ENCODE results near the gene EEF1AKMT3.
"Not testable (repeated sequence)": the region's sequence is repeated elsewhere in the genome, so short reads cannot be mapped to it uniquely, and the experiment has no call there.

Gene EEF1AKMT3

GRCh38 chr12:57795354-57795753, 22.9 kb downstream of the EEF1AKMT3 start:
- DNase-seq, result no peak

DNA sequence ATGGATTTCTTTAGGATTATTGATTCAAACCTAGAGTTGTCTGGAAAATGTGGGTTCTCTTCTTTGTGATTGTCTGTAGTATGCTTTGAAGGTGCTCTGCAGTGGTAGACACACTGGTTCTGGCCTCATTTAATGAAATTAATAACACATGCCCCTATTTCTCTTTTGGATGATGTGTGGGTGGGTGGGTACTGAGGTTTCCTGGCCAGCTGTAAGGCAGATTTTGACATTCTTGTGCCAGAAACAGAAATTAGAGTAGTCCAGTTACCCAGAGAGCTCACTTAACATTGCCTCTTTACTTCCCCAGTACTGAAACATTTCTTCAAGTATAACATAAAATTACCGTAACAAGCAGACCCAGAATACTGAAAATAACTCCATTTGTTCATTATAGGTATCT, 24.6 kb downstream of the EEF1AKMT3 start:
- DNase-seq, result no peak

DNA sequence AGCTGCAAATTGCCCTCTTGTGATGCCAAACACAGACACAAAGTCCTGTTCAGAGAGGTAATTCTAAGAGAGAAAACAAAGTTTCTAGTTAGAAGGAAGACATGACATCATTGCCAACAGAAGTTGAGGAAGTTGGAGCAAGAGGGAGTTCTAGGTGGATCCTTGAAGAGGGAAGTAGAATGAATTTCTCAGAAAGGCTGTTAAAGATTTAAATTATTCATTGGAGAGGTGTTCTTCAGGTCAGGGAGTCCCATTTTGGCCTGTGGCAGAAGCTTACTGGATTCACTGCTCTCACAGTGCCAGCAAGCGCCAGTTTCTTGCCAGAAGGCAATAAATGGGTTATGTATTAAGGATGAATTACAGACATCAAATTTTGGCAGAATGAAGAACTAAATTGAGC, 25.5 kb downstream of the EEF1AKMT3 start:
- no peak for DNase-seq

DNA sequence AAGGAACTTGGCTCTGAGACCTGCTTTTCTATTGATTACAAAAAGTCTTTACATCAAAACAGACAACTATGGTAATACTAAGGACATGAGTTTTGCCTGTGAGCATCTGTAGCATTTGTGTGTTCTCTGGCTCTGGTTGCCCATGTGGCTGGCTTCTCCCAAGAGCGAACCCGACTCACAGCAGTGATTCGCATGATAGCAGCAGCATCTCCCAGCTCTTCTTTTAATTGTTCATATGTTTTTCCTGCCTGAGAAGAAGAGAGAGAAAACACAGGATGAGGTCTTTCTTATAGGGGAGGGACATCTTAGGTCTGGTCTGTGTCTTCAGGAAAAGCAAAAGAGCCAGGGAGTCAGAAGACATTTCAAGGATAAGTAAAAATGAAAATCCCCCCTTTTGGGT, 28.6 kb downstream of the EEF1AKMT3 start:
- DNase-seq, result no peak

DNA sequence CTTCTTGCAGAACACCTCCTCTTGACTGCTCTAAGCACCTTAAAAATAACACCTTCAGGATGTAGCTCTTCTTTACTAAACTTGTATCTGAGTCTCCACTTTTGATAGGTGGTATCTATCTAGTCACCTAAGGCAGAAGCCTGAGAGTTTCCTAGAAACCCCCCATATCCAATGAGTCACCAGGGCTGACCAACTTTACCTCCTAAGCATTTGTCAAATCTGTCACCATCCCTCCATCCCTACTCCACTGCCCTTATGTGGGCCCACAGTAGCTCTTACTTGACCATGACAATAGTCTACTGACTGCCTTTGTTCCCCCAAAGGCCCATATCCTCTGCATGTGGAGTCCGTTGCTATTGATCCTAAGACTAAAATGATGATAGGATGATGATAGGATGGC, 30.2 kb downstream of the EEF1AKMT3 start:
- DNase-seq, result no peak

GRCh38 chr12:57803319-57803893, 31.0 kb downstream of the EEF1AKMT3 start:
- DNase-seq, result no peak

DNA sequence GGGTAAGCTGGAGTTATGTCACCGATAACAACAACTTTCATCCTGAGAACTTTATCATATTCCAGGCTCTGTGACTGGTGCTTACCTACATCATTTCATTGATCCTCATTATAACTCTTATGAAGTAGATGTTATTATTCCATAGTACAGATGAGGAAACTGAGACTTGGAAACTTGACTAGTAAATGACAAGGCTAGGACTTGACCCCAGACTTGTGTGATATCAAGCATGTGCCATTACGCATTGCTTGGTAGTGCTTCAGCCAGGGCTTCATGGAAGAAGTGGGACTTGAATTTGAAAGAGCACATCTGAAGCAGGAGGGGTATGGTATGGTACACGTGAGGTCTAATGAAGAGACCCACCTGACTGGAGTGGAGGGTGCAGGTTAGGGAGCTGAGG, 34.3 kb downstream of the EEF1AKMT3 start:
- DNase-seq, result no peak

DNA sequence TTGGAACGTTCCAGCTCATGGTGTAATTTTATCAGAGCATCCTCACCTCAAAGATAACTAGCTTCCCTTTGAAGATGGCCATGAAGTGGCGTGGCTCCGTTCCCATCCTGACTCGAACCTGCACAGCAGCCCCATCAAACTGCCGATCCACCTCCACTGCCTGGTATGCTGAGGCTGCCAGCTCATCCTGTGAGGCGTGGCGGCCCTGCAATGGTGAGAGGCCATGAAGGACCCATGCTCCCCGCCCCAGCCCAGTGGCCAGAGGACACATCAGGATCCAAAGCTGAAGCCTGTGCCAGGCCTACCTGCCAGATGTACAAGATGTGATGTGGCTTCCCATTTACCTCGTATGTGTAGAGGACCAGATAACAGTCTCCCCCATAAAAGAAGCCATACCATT, 34.9 kb downstream of the EEF1AKMT3 start:
- no peak for DNase-seq

DNA sequence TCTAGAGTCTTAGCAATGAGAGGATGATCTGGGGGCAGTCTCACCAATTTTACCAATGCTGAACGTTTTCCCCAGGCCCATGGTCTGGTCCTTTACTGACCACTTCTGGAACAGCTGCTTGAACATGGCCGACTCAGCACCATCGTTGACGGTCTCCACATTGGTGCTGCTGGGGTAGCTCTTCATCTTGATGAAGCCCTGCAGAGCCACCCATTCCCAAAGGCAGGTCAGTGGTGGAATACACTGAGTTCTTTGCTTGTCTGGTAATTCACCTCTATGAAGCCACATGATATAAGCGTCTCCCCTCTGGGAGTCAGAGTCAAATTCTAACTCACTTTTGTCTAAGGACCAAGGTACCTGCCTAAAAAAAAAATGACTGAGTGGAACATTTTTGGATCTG, 35.9 kb downstream of the EEF1AKMT3 start:
- no peak for DNase-seq

DNA sequence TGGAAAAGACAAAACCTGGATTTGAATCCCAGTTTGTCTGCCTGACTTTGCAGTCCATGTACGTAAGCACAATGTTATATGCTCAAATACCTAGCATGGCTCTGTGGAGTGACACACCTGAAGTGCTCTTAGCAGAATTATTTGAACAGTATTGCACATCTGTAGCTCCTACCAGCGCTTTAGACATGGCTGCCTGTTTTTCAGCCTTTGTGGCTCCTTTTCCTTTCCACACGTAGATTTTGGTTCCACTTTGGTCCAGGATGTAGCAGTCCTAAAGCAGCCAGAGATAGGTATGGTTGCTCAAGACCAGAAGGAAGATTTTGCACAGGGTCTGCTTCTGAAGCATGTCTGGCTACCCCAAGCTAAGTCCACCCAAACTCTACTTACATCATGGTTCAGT, 37.0 kb downstream of the EEF1AKMT3 start:
- DNase-seq, result no peak

DNA sequence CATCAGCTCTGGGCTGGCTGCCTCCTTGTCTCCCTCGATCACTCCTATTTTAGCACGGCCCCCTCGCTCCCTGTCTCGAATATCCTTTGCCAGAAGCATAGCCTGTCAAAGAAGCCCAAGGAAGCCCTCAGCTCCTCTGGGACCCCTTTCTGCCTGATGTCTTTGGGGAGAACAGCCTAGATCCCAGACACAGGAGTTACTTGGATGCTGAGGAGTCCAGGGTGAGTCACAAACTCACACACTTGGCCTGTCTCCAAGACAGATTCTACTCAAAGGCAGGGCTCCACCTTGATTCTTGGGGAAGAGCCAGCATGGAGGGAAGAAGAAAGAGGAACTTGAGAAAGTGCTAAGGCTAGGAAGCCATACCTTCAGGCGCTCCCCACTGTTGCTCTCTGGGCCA, 38.0 kb downstream of the EEF1AKMT3 start:
- no peak for DNase-seq

DNA sequence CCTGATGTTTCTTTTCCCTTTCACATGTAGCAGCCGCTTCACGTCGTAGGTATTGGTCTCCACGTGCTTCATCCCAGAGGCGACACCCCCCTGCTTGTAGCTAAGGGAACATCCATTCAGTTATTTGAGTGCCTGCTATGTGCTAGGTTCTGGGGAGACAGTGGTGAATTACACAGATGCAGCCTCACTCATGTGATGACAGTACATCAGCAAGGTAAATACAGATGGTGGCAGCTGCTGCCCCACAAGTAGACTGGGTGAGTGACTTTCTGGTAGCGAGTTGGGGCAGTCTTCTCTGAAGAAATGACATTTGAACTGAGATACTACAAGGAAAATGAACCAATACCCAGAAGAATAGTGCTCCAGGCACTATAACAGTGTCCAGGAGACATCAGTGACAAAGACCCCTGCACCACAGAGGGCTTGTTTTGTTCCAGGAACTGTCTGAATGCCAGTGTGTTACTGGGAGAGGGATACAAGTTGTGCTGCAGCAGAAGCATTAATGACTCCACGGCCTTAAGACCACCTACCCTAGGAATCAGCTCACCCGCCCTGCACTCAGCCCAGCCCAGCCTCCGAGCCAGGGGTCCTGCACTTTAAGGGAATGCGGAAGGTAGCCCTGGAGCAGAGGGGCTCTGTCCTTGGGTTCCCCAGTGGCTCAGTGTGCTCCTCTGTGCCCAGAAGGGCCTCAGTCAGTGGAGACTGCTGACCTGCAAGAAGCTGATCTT, 38.8 kb downstream of the EEF1AKMT3 start:
- DNase-seq, result no peak

DNA sequence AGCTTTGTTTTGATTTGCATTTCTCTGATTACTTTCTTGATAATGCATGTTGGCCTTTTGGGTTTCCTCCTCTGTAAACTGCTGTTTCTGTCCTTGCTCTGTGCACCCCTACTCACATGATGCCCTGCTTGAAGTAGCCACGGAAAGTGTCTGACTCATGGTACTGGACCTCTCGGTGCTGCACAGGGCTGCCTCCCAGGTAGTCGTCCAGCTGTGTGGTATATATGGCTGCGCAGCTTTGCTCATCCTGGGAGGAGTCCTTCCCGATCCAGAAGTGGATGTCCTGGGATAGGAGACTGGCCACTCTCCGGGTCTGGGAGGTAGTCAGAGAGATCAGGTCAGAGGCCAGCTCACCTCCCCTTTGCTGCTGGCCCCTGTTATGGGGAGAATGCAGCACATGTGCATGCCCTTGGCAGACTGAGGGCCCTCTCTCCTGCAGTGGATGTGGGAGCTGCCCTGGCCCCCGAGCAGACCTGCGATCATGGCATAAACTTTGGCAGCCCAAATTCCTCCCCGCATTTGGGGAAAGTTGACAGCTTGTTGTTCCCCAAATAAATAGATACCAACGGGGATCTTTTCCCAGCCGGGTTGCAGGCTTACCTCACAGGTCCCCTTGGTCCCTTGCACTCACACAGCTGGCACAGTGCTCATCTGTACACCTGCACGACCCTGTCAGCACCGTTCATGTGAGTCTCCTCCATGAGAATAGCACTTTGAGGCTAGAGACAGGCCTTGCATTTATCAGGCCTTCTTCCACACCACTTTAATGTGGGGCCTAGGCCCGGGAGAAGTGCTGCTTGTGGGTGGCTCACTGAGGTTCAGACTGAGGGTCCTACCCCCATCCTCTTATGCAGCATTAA, 40.9 kb downstream of the EEF1AKMT3 start:
- no peak for DNase-seq

GRCh38 chr12:57813971-57814772, 41.8 kb downstream of the EEF1AKMT3 start:
- DNase-seq, result no peak

DNA sequence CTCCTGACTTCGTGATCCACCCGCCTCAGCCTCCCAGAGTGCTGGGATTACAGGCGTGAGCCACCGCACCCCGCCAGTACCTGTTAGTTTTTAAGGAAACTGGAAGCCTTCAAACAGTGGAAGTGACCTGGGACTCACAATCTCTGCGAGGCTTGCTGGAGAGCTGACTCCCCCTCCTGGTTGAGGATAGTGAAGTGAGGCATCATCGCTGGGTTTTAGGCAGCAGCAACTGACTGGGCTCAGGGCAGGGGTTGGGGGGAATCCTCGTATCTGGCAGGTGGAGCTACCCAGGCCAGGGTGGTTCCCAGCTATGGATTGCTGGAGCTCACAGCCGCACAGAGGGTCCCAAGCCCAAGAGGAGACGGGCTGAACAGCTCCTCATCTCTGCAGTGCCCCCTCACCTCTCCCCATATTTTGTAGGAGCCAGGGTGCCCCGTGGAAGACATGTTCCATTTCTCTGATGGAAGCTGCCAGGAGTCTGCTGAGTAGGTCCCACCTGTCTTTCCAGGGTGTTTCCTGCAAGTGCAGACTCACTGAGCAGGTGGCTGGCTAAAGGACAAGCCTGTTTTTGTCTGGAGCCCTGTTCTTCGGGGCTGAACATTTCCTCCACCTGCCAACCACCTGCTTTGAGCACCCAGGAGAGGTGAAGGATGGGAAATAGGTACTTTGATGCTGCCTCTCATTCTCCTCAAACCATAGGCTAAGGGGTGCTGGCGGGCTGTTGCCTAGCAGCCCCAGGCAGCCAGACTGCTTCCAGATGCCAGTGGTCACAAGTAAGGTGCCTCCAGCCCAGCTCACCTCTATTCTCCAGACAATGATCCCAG, 43.0 kb downstream of the EEF1AKMT3 start:
- DNase-seq, result no peak

DNA sequence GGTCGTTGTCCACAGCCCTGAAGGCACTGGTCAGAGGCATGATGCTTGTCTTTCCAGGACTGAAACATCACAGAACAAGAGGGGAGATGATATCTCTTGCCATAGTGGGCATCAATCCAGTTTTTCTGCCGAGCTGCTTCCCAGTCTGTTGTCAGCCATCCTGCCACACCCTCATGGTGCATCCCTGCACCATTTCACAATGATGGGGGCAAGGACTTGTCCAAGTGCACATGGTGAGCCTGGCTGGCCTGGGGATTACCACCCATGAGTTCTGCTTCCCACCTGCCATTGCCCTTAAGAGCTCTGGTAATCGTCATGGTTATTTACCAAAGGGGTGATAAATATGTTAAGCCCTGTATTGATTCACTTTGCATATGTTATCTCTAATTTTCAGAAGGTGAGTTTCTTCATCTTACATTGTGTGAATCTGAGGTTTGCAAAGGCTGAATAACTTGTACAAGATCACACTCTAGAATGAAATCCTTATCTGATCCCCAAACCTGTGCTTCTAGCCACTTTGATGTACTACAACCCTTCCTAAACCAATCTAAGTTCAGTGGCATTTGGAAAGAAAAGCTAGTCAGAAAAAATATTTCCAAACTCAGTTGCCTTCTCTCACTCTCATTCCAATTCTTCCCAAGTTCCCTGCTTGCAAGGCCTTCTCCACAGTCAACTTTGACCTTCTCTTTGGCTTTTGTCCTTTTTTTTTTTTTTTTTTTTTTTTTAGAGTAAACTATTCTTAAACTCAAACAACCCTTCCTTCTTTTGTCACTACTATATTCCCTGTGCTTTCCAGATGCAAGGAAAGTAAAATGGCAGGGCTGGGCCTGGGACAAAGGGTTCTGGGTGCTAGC, 43.8 kb downstream of the EEF1AKMT3 start:
- DNase-seq, result no peak

DNA sequence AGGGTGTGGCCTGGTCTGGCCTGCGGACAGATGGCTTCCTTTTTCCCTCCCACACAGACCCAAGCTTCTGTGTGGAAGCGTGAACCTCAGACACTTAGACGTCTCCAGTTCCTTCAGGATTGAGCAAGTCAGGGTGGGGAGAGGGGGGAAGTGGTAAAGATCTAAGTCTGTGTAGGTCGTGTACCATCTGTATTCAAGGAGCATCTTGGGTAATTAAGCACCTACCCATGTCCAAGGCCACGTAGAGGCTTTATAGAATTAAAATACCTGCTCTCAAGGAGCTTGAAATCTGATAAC, 44.4 kb downstream of the EEF1AKMT3 start:
- DNase-seq, result no peak

GRCh38 chr12:57817261-57817989, 45.0 kb downstream of the EEF1AKMT3 start:
- DNase-seq, result no peak

GRCh38 chr12:57817990-57818331, 45.5 kb downstream of the EEF1AKMT3 start:
- not testable (repeated sequence) for DNase-seq

DNA sequence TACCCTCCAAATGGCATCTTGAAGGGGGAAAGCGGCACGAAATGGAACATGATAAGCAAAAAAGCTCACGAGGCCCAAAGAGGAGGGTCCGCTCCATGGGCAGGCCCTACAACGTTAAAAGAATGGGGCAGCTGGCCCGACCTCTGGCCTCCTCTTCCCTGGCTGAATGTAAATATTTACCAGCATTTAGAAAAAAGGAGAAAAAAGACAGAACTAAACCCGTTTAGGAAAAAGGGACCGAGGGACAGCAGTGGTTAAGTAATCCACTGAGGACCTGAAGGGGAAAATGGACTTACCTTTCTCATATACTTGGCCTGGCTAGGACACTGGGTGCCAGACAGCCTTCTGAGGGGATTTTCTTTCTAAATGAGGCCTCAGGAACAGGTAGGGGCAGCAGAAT, 47.7 kb downstream of the EEF1AKMT3 start:
- DNase-seq, result not testable (repeated sequence)

DNA sequence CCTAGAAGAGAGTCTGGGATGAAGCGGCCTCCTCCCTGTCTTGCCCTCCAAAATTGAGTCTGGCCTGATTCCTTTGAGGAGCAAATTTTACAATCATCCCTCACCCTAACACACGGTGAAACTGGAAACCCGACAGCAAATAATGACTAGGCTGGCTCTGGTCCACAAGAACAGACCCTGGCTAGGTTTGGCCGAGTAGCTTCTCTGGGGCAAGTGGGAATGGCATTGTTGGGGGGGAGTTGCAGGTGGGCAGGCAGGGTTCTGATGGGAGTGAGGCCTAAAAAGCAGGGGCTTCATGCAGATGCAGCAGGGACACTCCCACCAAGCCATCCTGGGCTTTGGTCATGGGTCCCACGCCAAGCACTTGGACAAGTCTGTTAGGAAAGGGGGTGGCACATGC, 48.6 kb downstream of the EEF1AKMT3 start:
- not testable (repeated sequence) for DNase-seq

Measured in GOT3 (cell line).